ENCODE data around the gene XPO5. TPM values are rescaled to one million over a fixed set of nuclear protein-coding genes. Genes with fewer than 3 reads are reported as not detected.

The XPO5 gene
- total RNA-seq, 4 donors from 2014 or later = 12.9 to 123 (median 29.8) TPM

GRCh38 chr6:43520097-43520496 is 55.7 kb downstream of the XPO5 start:
- Histone ChIP-seq H3K4me3 (no peak overlapping the region), H3K4me1 (peaks cover 4 to 31% (median 21%) of the 10 kb centered on the region in 3 donors), H3K27ac (no peak overlapping the region), H3K27me3 (no peaks in the 10 kb centered on the region), H3K9me3 (no peaks in the 10 kb centered on the region), H3K36me3 (peaks cover 0 to 69% of the 10 kb centered on the region in 2 donors)
- 81 to 82% methylated on average over 3 to 8 of the region's 8 CpGs for WGBS, 2 donors (ENCODE audit: low coverage in 1 of 2)
- TF ChIP-seq, protein P1, sequence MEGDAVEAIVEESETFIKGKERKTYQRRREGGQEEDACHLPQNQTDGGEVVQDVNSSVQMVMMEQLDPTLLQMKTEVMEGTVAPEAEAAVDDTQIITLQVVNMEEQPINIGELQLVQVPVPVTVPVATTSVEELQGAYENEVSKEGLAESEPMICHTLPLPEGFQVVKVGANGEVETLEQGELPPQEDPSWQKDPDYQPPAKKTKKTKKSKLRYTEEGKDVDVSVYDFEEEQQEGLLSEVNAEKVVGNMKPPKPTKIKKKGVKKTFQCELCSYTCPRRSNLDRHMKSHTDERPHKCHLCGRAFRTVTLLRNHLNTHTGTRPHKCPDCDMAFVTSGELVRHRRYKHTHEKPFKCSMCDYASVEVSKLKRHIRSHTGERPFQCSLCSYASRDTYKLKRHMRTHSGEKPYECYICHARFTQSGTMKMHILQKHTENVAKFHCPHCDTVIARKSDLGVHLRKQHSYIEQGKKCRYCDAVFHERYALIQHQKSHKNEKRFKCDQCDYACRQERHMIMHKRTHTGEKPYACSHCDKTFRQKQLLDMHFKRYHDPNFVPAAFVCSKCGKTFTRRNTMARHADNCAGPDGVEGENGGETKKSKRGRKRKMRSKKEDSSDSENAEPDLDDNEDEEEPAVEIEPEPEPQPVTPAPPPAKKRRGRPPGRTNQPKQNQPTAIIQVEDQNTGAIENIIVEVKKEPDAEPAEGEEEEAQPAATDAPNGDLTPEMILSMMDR (IDR thresholded peaks at IDR 0.05) = no peak
- ATAC-seq = no peak

DNA sequence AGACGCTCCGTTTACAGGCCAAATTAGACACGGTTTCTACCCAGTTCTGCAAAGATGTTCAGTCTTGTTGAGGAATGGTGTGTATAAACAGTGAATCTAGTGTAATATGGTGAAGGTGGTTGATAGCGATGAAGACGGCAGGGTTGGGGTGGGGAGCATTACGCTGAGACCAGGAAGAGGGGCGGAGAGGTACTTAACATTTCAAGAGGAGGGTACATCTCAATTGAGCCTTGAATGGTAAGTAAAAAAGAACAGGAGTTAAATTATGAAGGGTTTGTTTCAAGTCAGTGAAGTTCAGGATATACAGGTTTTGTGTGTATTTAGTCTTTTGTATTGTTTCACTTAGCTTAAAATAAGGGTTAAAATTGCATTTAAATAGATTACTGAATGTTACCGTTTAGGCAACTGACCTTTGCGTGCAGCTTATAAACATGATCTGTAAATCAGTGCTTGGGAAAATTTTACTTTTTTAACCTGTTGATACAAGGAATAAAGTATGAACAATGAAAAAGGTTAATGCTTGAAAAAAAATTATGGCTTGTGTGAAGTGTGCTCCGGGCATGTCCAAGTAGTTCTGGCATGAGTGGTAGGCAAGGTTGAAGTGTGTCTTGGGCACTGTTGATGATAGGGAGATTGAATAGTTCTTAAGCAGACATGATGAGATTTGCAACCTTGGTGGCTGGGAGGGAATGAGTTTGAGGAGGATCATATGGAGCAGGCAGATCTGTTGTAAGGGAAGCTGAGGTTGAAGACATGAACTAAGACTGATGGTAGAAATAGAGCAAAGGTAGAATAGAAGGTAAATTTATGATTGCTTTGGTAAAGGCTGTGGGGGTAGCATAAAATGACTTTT is 58.1 kb downstream of the XPO5 start:
- Histone ChIP-seq H3K36me3 (peaks cover 0 to 69% of the 10 kb centered on the region in 2 donors), H3K27ac (peak overlapping the region; percentile 39 to 91 (median 88)), H3K4me3 (peak overlapping the region; percentile 94), H3K27me3 (no peaks in the 10 kb centered on the region), H3K4me1 (peaks cover 4 to 50% (median 22%) of the 10 kb centered on the region in 3 donors), H3K9me3 (no peaks in the 10 kb centered on the region)
- no peak for ATAC-seq
- 2 to 14% methylated on average over 5 to 9 of the region's 10 CpGs for WGBS, 2 donors (ENCODE audit: low coverage in 1 of 2)
- TF ChIP-seq EP300 (IDR thresholded peaks at IDR 0.05) = no peak
- TF ChIP-seq POLR2A (IDR thresholded peaks at IDR 0.05) = no peak
- no peak for TF ChIP-seq POLR2AphosphoS5 (IDR thresholded peaks at IDR 0.05)
- TF ChIP-seq, protein P1 (IDR thresholded peaks at IDR 0.05) = no peak

DNA sequence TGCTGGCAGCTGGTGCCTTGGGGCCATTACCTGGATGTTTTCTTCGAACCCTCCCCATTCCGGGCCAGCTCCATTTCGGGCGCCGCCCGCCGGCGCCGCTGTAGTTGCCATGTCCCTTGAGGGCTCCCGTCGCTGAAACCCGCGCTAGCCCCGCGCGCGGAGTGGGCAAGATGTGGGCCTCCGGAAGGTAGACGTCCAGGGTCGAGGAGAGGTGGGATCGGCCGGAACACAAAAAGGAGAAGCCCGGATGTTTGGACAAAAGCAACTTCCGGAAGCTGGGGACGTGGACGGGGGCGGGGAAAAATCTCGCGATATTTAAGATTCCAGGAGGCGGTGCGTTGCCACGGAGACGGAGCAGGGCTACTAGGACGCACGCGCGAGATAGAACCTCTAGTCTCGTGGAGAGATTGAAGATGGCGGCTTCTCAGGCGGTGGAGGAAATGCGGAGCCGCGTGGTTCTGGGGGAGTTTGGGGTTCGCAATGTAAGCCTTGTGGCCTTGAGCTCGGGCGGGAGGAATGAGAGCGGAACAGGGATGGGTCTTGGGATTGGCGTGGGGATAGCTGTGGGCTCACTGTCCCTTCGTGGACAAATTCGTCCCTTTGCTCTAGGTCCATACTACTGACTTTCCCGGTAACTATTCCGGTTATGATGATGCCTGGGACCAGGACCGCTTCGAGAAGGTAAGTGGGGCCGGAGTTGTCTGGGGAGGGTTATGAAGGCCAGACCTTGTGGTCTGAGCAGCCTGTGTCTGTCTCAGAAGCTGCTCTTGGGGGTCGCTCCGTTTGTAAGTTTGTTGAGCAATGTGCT is 58.9 kb downstream of the XPO5 start, which contains the start of the genes POLR1C and YIPF3:
TSS of gene POLR1C (plus strand) at position 393 of the 808 bp plus-strand sequence. CDS start at position 414, 21 bp downstream.
TSS of gene YIPF3 (minus strand) at position 230 of the 808 bp plus-strand sequence. CDS start at position 111, 119 bp downstream.
- peaks cover 4 to 51% (median 22%) of the 10 kb centered on the region in 3 donors for H3K4me1 ChIP-seq
- 0 to 2% methylated on average over 7 to 9 of the region's 57 CpGs for WGBS, 2 donors (ENCODE audit: low coverage in 1 of 2)
- peak within 1 kb of the TSS; percentile 94 for H3K4me3 ChIP-seq
- TF ChIP-seq POLR2AphosphoS5 (IDR thresholded peaks at IDR 0.05) (peak; percentile 59), POLR2A (IDR thresholded peaks at IDR 0.05) (peak in 1 of 2 donors; percentile 42), EP300 (IDR thresholded peaks at IDR 0.05) (no peak)
- TF ChIP-seq, protein P1 (IDR thresholded peaks at IDR 0.05) = no peak
- no peaks in the 10 kb centered on the region for H3K9me3 ChIP-seq
- peak; percentile 98 for ATAC-seq
- no peaks in the 10 kb centered on the region for H3K27me3 ChIP-seq
- peak within 1 kb of the TSS; percentile 81 to 91 (median 88) for H3K27ac ChIP-seq
- peaks cover 0 to 69% of the 10 kb centered on the region in 2 donors for H3K36me3 ChIP-seq

- 0 to 2% methylated on average over 4 to 9 of the region's 10 CpGs for WGBS, 2 donors (ENCODE audit: low coverage in 1 of 2)
- no peaks in the 10 kb centered on the region for H3K27me3 ChIP-seq
- H3K9me3 ChIP-seq = no peaks in the 10 kb centered on the region
- TF ChIP-seq POLR2AphosphoS5 (IDR thresholded peaks at IDR 0.05) = no peak
- TF ChIP-seq, protein P1 (IDR thresholded peaks at IDR 0.05) = no peak
- TF ChIP-seq EP300 (IDR thresholded peaks at IDR 0.05) = no peak
- TF ChIP-seq POLR2A (IDR thresholded peaks at IDR 0.05) = no peak
- H3K4me1 ChIP-seq = peaks cover 4 to 57% (median 22%) of the 10 kb centered on the region in 3 donors
- no peak for ATAC-seq
- H3K27ac ChIP-seq = peak overlapping the region; percentile 81 to 91 (median 88)
- peak overlapping the region; percentile 94 for H3K4me3 ChIP-seq
- peaks cover 0 to 69% of the 10 kb centered on the region in 2 donors for H3K36me3 ChIP-seq
These were observed 59.5 kb downstream of the XPO5 start for GRCh38 chr6:43516367-43516696.
